Activated CD8-positive, alpha-beta T cell treated with anti-CD3 and anti-CD28 coated beads for 36 hours (primary cell): ENCODE measurements around the gene COMMD8. TPM values are rescaled to one million over a fixed set of nuclear protein-coding genes. Genes with fewer than 3 reads are reported as not detected.

Experiments
- ATAC-seq: fragments of 200-7000 bp; cut with Tn5 transposase; one replicate; pipeline ENCODE4 v1.10.0; 2021; ENCODE audit warnings: mild to moderate bottlenecking, moderate library complexity
- CTCF ChIA-PET: fragments of 350-600 bp; sonication (Branson Sonifier 250); formaldehyde crosslinking; loops from one replicate; lab custom pipeline; 2021; ENCODE audit warnings: antibody characterized with exemption; lab: Charles Lee
- POLR2A ChIA-PET: fragments of 350-600 bp; sonication (Branson Sonifier 250); formaldehyde crosslinking; loops from one replicate; lab custom pipeline; 2021; ENCODE audit warnings: antibody characterized with exemption; lab: Charles Lee
- DNase-seq: peaks from one replicate; pipeline ENCODE4 v3.0.0-alpha.2; 2020
- H3K27ac Mint-ChIP-seq: one replicate; pipeline ENCODE4 v1.8.0; 2021; ENCODE audit warnings: mild to moderate bottlenecking, mixed read lengths
- H3K27me3 Mint-ChIP-seq: one replicate; pipeline ENCODE4 v1.8.0; 2021; ENCODE audit warnings: mixed read lengths
- H3K36me3 Mint-ChIP-seq: one replicate; pipeline ENCODE4 v1.8.0; 2021; ENCODE audit warnings: low read depth, mixed read lengths
- H3K4me1 Mint-ChIP-seq: one replicate; pipeline ENCODE4 v1.8.0; 2021; ENCODE audit warnings: low read depth, mixed read lengths
- H3K4me3 Mint-ChIP-seq: one replicate; pipeline ENCODE4 v1.8.0; 2021; ENCODE audit warnings: mild to moderate bottlenecking, moderate library complexity, mixed read lengths
- H3K9me3 Mint-ChIP-seq: one replicate; pipeline ENCODE4 v1.8.0; 2021; ENCODE audit warnings: mixed read lengths
- CTCF ChIP-seq: fragments of 200-600 bp; IDR thresholded peaks from one replicate; pipeline ENCODE4 v1.8.0; 2022; ENCODE audit warnings: antibody characterized with exemption, mild to moderate bottlenecking
- intact Hi-C: fragments of 100-400 bp; cut with micrococcal nuclease; formaldehyde crosslinking; loops from one replicate; pipeline ENCODE4 v1.10.0; 2022
- total RNA-seq, 2 experiments: library from RNA; stranded (reverse); gene quantifications; one replicate each; pipeline ENCODE4 v1.2.3, GENCODE V29; 2021

Gene COMMD8
- total RNA-seq, 2 experiments from 2014 or later: 30.5 to 32.8 TPM

- no peak overlapping the region for H3K27ac Mint-ChIP-seq
- no peaks in the 10 kb centered on the region for H3K9me3 Mint-ChIP-seq
- no peaks in the 10 kb centered on the region for H3K27me3 Mint-ChIP-seq
- H3K4me1 Mint-ChIP-seq: no peaks in the 10 kb centered on the region
- no peaks in the 10 kb centered on the region for H3K36me3 Mint-ChIP-seq
- TF ChIP-seq CTCF: no peak
- ChIA-PET CTCF (no interaction called here), POLR2A (no interaction called here)
- DNase-seq (no peak), ATAC-seq (no peak)
- H3K4me3 Mint-ChIP-seq: no peak overlapping the region
- intact Hi-C loops: no loop called here
Observed at GRCh38 chr4:47474799-47475198, 11.3 kb upstream of the COMMD8 start.

- Mint-ChIP-seq H3K27ac (no peak overlapping the region), H3K36me3 (no peaks in the 10 kb centered on the region), H3K4me1 (no peaks in the 10 kb centered on the region), H3K27me3 (peaks cover 2% of the 10 kb centered on the region), H3K4me3 (no peak overlapping the region), H3K9me3 (no peaks in the 10 kb centered on the region)
- no peak for TF ChIP-seq CTCF
- ChIA-PET POLR2A (no interaction called here), CTCF (interaction anchor here (0.9 to 1.8 kb wide), 4 partner anchors 8 to 20 kb away, joined by 3 to 7 read pairs (median 6); partner anchors contain the start of genes ATP10D and COMMD8)
- DNase-seq (no peak), ATAC-seq (no peak)
- intact Hi-C loops: no loop called here
Observed at GRCh38 chr4:47473141-47473750, 9.7 kb upstream of the COMMD8 start.

GRCh38 chr4:47471591-47471990, 8.1 kb upstream of the COMMD8 start:
- H3K27ac Mint-ChIP-seq: no peak overlapping the region
- intact Hi-C loops: no loop called here

GRCh38 chr4:47471064-47471463, 7.6 kb upstream of the COMMD8 start:
- ChIA-PET POLR2A (no interaction called here), CTCF (interaction anchor here (1.1 kb wide), 1 partner anchor 9 kb away, joined by 3 read pairs; no protein-coding TSS in a partner anchor)
- Mint-ChIP-seq H3K27me3 (peaks cover 2% of the 10 kb centered on the region), H3K36me3 (no peaks in the 10 kb centered on the region), H3K4me1 (no peaks in the 10 kb centered on the region), H3K9me3 (no peaks in the 10 kb centered on the region), H3K27ac (no peak overlapping the region), H3K4me3 (no peak overlapping the region)
- DNase-seq (no peak), ATAC-seq (no peak)
- intact Hi-C loops: no loop called here
- TF ChIP-seq CTCF: no peak

More at GRCh38 chr4:47471591-47471990, 8.1 kb upstream of the COMMD8 start:
- H3K4me3 Mint-ChIP-seq: no peak overlapping the region
- TF ChIP-seq CTCF: no peak
- CTCF ChIA-PET: interaction anchor here (1.8 kb wide), 1 partner anchor 10 kb away, joined by 6 read pairs; no protein-coding TSS in a partner anchor
- no peaks in the 10 kb centered on the region for H3K4me1 Mint-ChIP-seq
- peaks cover 2% of the 10 kb centered on the region for H3K27me3 Mint-ChIP-seq
- no peak for DNase-seq
- no peaks in the 10 kb centered on the region for H3K36me3 Mint-ChIP-seq
- POLR2A ChIA-PET: interaction anchor here (0.8 to 1.3 kb wide), 2 partner anchors 9 to 10 kb away, joined by 3 to 5 read pairs; partner anchors contain the start of gene COMMD8
- ATAC-seq: no peak
- no peaks in the 10 kb centered on the region for H3K9me3 Mint-ChIP-seq

- Mint-ChIP-seq H3K36me3 (no peaks in the 10 kb centered on the region), H3K4me1 (no peaks in the 10 kb centered on the region), H3K27ac (no peak overlapping the region), H3K27me3 (peaks cover 2% of the 10 kb centered on the region), H3K4me3 (no peak overlapping the region), H3K9me3 (no peaks in the 10 kb centered on the region)
- ChIA-PET CTCF (interaction anchor here (1.5 kb wide), 2 partner anchors 15 to 94 kb away, joined by 4 to 5 read pairs; partner anchors contain the start of gene ATP10D), POLR2A (no interaction called here)
- DNase-seq: no peak
- intact Hi-C loops: no loop called here
- no peak for ATAC-seq
- no peak for TF ChIP-seq CTCF
Observed at GRCh38 chr4:47469951-47470350, 6.4 kb upstream of the COMMD8 start.
